Omental fat pad (tissue), 4 donors: Measurements from ENCODE around the gene ASTN2. TPM values are rescaled to one million over a fixed set of nuclear protein-coding genes. Genes with fewer than 3 reads are reported as not detected.
"Not testable (repeated sequence)": the region's sequence is repeated elsewhere in the genome, so short reads cannot be mapped to it uniquely, and the experiment has no call there.

Source experiments
- ATAC-seq: fragments of 150-250 bp; one replicate; pipeline ENCODE4 v1.9.1; 2016; ENCODE audit warnings: mild to moderate bottlenecking, moderate library complexity; ENCODE audit not compliant: low FRiP score
- DNase-seq: peaks from one replicate; pipeline ENCODE4 v3.0.0-alpha.2; 2019; ENCODE audit warnings: low spot score
- CTCF ChIP-seq, 3 donors: fragments of 450-650 bp; IDR thresholded peaks; one replicate each; pipeline ENCODE4 v1.5.1; 2016 to 2017; ENCODE audit warnings: antibody characterized with exemption in 3 of 3, mild to moderate bottlenecking in 3 of 3, moderate library complexity in 2 of 3
- total RNA-seq, 4 donors: library from RNA; depleted of rRNA; stranded (reverse); fragments of >200 nt; gene quantifications; one replicate each; pipeline ENCODE4 v1.1.0, GENCODE V29; 2016

The ASTN2 gene
- total RNA-seq, 4 donors from 2014 or later = 1.1 to 8.4 (median 3.6) TPM

GRCh38 chr9:116694785-116695291 is 720.0 kb downstream of the ASTN2 start:
- DNase-seq = no peak
- TF ChIP-seq CTCF (IDR thresholded peaks at IDR 0.05) = no peak
- ATAC-seq = no peak

GRCh38 chr9:116693233-116693731 is 721.6 kb downstream of the ASTN2 start:
- DNase-seq (no peak), ATAC-seq (no peak)
- TF ChIP-seq CTCF (IDR thresholded peaks at IDR 0.05) = no peak

GRCh38 chr9:116692616-116693015 is 722.2 kb downstream of the ASTN2 start:
- no peak for ATAC-seq
- no peak for DNase-seq
- no peak for TF ChIP-seq CTCF (IDR thresholded peaks at IDR 0.05)

- no peak for ATAC-seq
- TF ChIP-seq CTCF (IDR thresholded peaks at IDR 0.05) = no peak
- DNase-seq = no peak
Measured at GRCh38 chr9:116691607-116692006, 723.2 kb downstream of the ASTN2 start.

GRCh38 chr9:116690805-116691204 is 724.1 kb downstream of the ASTN2 start:
- ATAC-seq = not testable (repeated sequence)

GRCh38 chr9:116689486-116690032 is 725.3 kb downstream of the ASTN2 start:
- no peak for TF ChIP-seq CTCF (IDR thresholded peaks at IDR 0.05)
- no peak for DNase-seq
- no peak for ATAC-seq

More at GRCh38 chr9:116690805-116691204, 724.1 kb downstream of the ASTN2 start:
- DNase-seq = not testable (repeated sequence)

- DNase-seq (no peak), ATAC-seq (no peak)
- TF ChIP-seq CTCF (IDR thresholded peaks at IDR 0.05) = no peak
Measured at GRCh38 chr9:116688806-116689485, 725.9 kb downstream of the ASTN2 start.
